AG04449 (cell line): ENCODE data around the gene ABLIM2.

Experiments
- CTCF ChIA-PET: fragments of 350-600 bp; formaldehyde crosslinking; extraction: SDS; loops from one replicate; lab custom pipeline; 2021; ENCODE audit warnings: antibody characterized with exemption; lab: Yijun Ruan, JAX
- POLR2A ChIA-PET: fragments of 400-600, 350-600 bp; formaldehyde crosslinking; extraction: SDS; loops from one replicate; lab custom pipeline; 2020; ENCODE audit warnings: antibody characterized with exemption, inconsistent platforms; lab: Yijun Ruan, JAX
- DNase-seq: peaks from one replicate; pipeline ENCODE4 v3.0.0-alpha.2; 2010; ENCODE audit warnings: low read depth, low spot score
- H3K4me3 ChIP-seq: 2 replicates; pipeline ENCODE4 v1.5.1; 2011; ENCODE audit warnings: low read depth, mild to moderate bottlenecking, control low read depth, low read length
- TF ChIP-seq, protein P1 (sequence below): IDR thresholded peaks from one replicate; pipeline ENCODE4 v1.5.1; 2011; ENCODE audit warnings: mild to moderate bottlenecking, moderate library complexity, low read length, control low read depth, inconsistent platforms; ENCODE audit not compliant: insufficient read depth; ENCODE audit errors: missing control alignments

ABLIM2 gene

DNA sequence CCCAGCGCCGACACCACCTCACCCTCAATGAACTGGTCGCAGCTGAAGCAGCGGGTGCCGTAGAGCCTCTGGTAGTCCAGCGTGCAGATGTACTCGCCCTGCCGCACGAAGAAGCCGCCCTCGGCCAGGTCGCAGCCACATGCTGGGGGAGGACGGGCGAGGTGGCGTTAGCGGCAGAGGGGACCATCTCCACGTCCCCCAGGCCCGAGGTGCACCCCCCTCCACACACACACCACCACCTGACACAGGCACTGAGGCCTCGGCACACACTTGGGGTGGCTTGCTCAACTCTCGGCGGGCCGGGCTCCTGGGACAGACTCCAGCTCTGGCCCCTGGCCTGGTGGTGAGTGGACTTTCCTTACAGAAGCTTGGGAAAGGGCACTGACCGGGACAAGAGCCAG, 61.5 kb downstream of the ABLIM2 start:
- no peak for DNase-seq
- ChIA-PET CTCF (no interaction called here), POLR2A (no interaction called here)
- TF ChIP-seq, protein P1, sequence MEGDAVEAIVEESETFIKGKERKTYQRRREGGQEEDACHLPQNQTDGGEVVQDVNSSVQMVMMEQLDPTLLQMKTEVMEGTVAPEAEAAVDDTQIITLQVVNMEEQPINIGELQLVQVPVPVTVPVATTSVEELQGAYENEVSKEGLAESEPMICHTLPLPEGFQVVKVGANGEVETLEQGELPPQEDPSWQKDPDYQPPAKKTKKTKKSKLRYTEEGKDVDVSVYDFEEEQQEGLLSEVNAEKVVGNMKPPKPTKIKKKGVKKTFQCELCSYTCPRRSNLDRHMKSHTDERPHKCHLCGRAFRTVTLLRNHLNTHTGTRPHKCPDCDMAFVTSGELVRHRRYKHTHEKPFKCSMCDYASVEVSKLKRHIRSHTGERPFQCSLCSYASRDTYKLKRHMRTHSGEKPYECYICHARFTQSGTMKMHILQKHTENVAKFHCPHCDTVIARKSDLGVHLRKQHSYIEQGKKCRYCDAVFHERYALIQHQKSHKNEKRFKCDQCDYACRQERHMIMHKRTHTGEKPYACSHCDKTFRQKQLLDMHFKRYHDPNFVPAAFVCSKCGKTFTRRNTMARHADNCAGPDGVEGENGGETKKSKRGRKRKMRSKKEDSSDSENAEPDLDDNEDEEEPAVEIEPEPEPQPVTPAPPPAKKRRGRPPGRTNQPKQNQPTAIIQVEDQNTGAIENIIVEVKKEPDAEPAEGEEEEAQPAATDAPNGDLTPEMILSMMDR: no peak
- no peak overlapping the region for H3K4me3 ChIP-seq

DNA sequence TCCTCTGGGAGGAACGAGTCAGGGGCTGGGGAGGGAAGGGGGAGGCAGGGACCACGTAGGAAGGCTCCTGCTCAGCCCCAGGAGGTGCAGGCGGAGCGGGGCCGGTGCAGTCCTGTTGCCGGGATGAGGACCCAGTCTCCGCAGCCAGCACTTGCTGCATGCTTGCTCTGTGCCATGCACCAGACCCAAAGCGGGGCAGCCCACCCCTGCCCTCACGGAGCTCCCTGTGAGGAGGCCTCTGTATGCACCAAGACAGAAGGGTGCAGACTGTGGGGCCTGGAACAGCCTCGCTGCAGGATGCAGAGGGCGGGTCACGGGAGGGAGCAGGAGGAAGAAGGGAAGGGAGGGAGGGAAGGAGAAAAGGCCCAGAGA, 61.9 kb downstream of the ABLIM2 start:
- CTCF ChIA-PET: no interaction called here

DNA sequence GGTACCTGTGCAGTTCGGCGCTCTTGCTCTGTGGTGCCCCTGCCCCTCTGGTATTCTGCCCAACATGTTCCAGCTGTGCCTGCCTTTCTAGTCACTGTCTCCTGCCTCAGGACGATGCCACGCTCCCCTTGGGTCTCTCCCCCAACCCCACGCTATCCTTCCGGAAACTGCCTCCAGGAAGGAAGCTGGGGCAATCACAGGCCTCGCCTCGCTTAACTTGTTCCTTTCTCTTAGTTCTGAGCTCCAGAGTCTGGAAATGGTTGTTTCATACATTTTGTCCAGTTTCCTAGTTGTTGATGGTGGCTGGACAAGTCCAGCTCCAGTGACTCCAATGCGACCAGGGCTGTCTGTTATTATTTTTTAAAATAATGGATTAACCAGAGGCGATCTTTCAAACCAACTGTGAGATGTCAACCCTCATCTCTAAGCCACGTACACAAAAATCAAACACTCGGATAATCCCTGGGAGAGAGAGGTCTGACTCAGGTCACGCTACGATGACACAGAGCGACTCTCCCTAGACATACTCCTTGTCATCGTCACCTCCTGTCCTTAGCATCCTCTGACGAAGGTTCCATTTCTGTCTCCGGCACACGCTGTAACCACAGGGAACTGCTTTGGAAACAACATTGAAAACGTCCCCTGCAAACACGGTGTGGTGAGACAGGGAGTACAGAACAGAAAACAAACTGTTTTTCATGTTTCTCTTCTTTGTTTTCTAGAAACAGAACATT, 62.5 kb downstream of the ABLIM2 start:
- POLR2A ChIA-PET: no interaction called here
- DNase-seq: no peak
- no peak overlapping the region for H3K4me3 ChIP-seq
- TF ChIP-seq, protein P1: no peak
- CTCF ChIA-PET: no interaction called here

More for the DNA sequence above, 61.9 kb downstream of the ABLIM2 start:
- TF ChIP-seq, protein P1: no peak
- POLR2A ChIA-PET: no interaction called here
- DNase-seq: no peak
- H3K4me3 ChIP-seq: no peak overlapping the region

DNA sequence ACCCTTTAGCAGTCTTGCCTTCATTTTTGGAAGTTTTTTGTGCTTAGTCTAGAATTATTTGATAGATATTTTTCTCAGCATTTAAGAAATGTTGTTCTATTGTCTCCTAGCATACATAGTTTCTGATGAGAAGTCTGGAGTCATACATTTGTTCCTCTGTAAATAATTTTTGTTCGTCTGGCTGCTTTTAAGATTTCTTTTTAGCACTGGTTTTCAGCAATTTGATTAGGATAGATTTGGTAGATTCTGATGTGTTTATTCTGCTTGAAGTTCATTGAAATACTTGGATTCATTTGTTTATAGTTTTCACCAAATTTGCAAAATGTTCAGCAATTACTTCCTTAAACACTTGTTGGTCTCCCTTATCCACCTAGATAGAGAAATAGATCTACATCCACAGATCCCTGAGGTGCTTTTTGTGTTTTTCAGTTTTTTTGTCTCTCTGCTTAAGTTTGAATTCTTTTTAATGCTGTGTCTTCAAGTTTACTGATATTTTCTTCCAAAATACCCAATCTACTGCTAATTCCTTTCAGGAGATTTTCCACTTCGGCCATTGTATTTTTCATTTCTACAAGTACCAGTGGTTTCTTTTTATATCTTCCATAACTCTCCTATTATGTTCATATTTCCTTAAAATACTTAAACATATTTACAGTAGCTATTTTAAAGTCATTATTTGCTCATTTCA, 64.9 kb downstream of the ABLIM2 start:
- no peak for DNase-seq
- TF ChIP-seq, protein P1: no peak
- ChIA-PET CTCF (no interaction called here), POLR2A (no interaction called here)
- no peak overlapping the region for H3K4me3 ChIP-seq

DNA sequence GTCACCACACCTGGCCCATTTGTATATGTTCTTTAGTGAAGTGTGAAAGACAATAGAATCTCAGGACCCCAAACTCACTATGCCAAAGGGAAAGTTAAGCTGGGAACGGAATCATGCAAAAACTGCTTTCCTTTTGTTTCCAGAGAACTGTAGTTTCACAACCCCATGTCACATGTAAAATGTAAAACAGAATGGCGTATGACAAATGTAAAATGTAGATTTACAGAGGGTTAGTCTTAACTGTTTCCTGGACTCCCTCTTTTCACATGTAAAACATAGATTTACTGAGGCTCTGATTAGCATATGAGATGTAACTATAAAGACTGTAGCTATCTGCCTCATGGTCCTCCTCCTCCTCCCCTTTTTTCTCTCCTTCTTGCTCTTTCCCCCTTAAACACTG, 66.3 kb downstream of the ABLIM2 start:
- CTCF ChIA-PET: no interaction called here
- TF ChIP-seq, protein P1: no peak
- DNase-seq: no peak
- POLR2A ChIA-PET: no interaction called here
- no peak overlapping the region for H3K4me3 ChIP-seq

DNA sequence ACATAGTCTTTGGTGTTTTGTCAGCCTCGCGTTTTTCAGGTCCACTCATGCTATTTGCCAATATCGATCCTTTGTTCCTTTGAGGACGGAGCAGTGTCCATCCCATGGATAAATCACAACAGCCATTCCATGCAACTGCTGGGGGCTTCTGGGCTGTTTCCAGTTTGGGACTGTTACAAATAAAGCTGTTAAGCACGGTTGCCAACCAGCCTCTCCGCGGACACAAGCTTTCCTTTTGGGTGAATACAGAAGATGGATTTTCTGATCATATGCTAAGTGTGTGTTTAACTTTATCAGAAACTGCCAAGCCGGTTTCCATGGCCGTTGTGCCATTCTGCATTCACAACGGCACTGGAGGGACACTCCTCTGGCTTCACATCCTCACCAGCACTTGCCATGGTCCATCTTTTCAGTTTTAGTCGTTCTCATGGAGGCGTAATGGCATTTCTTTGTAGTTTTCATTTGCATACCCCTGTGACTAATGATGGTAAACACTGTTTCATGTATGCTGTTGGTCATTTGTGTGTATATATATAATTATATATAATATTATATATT, 67.8 kb downstream of the ABLIM2 start:
- POLR2A ChIA-PET: no interaction called here
- no peak overlapping the region for H3K4me3 ChIP-seq
- no peak for DNase-seq
- CTCF ChIA-PET: no interaction called here
- TF ChIP-seq, protein P1: no peak
